ENCODE results near the gene BPNT1. TPM values are rescaled to one million over a fixed set of nuclear protein-coding genes. Genes with fewer than 3 reads are reported as not detected.

Gene BPNT1
- total and polyA plus RNA-seq, 12 donors: 5.4 to 21.0 (median 17.8) TPM

- H3K4me1 ChIP-seq: no peaks in the 10 kb centered on the region
- no peaks in the 10 kb centered on the region for H3K9me3 ChIP-seq
- H3K27ac ChIP-seq: no peak overlapping the region
- no peak for TF ChIP-seq CTCF (IDR thresholded peaks at IDR 0.05)
- H3K4me3 ChIP-seq: no peak overlapping the region
- DNase-seq (no peak), ATAC-seq (no peak)
- intact Hi-C loops (cut with DNase I): no loop called here
- no peaks in the 10 kb centered on the region for H3K27me3 ChIP-seq
- peaks cover 0 to 100% (median 44%) of the 10 kb centered on the region in 9 donors for H3K36me3 ChIP-seq
These were observed 70.5 kb downstream of the BPNT1 start for GRCh38 chr1:220019071-220019470.

- Histone ChIP-seq H3K4me1 (peaks cover 0 to 22% (median 4%) of the 10 kb centered on the region in 9 donors), H3K4me3 (no peak overlapping the region), H3K27me3 (no peaks in the 10 kb centered on the region), H3K9me3 (no peaks in the 10 kb centered on the region), H3K27ac (peak overlapping the region in 1 of 10 donors; percentile 16), H3K36me3 (peaks cover 0 to 99% (median 9%) of the 10 kb centered on the region in 9 donors)
- intact Hi-C loops (cut with DNase I): no loop called here
- no peak for TF ChIP-seq CTCF (IDR thresholded peaks at IDR 0.05)
- DNase-seq (no peak), ATAC-seq (peak in 1 of 8 donors; percentile 47)
- 76 to 81% methylated on average over 3 of the region's 3 CpGs for WGBS, 2 donors
These were observed 76.1 kb downstream of the BPNT1 start for GRCh38 chr1:220013497-220013896.

- Histone ChIP-seq H3K27ac (peak overlapping the region in 1 of 10 donors; percentile 16), H3K4me3 (no peak overlapping the region), H3K9me3 (no peaks in the 10 kb centered on the region), H3K4me1 (peaks cover 0 to 22% (median 4%) of the 10 kb centered on the region in 9 donors), H3K36me3 (peaks cover 0 to 99% (median 9%) of the 10 kb centered on the region in 9 donors), H3K27me3 (no peaks in the 10 kb centered on the region)
- DNase-seq (no peak), ATAC-seq (no peak)
- peak in 3 of 9 donors; percentile 7 to 26 (median 15) for TF ChIP-seq CTCF (IDR thresholded peaks at IDR 0.05)
- intact Hi-C loops (cut with DNase I): no loop called here
- whole genome bisulfite sequencing, 2 donors: 37 to 41% methylated on average over 3 of the region's 3 CpGs
These were observed 77.3 kb downstream of the BPNT1 start for GRCh38 chr1:220012259-220012658.

- H3K27me3 ChIP-seq: no peaks in the 10 kb centered on the region
- H3K4me3 ChIP-seq: no peak overlapping the region
- H3K27ac ChIP-seq: no peak overlapping the region
- DNase-seq: no peak
- no peaks in the 10 kb centered on the region for H3K9me3 ChIP-seq
- H3K36me3 ChIP-seq: peaks cover 0 to 99% (median 10%) of the 10 kb centered on the region in 9 donors
- no peak for ATAC-seq
- intact Hi-C loops (cut with DNase I): no loop called here
- no peak for TF ChIP-seq CTCF (IDR thresholded peaks at IDR 0.05)
- peaks cover 0 to 22% (median 4%) of the 10 kb centered on the region in 9 donors for H3K4me1 ChIP-seq
These were observed 78.0 kb downstream of the BPNT1 start for GRCh38 chr1:220011620-220012019.

Small RNAs within 50 kb of the gene (microRNA-seq; reads per million reads assigned to microRNA genes)
- gene MIR194-1: 0 to 1.5 reads per million in 2 donors
- gene MIR215: 0 to 1.5 reads per million in 2 donors

Other genes with a start within 250 kb of the BPNT1 start
- gene SLC30A10, start 161.2 kb downstream of the BPNT1 start, total RNA-seq: under 1 TPM in 7 of 10 donors, not detected in 3; 0.15 to 0.56 (median 0.25) TPM
- gene SLC30A10, start 161.2 kb downstream of the BPNT1 start, polyA plus RNA-seq: under 1 TPM in 1 of 2 donors, not detected in 1; 0.22 TPM
- 10 to 100 TPM; 66.0 to 96.7 (median 73.3) TPM for gene EPRS1, start 43.3 kb downstream of the BPNT1 start, total RNA-seq
- gene EPRS1, start 43.3 kb downstream of the BPNT1 start, polyA plus RNA-seq: 10 to 100 TPM; 40.5 to 42.4 TPM
- gene IARS2, start 4.3 kb upstream of the BPNT1 start, total RNA-seq: 10 to 100 TPM; 74.9 to 91.9 (median 82.2) TPM
- 10 to 100 TPM; 12.1 to 41.6 TPM for gene IARS2, start 4.3 kb upstream of the BPNT1 start, polyA plus RNA-seq
- 10 to 100 TPM; 21.9 to 35.8 (median 28.5) TPM for gene RAB3GAP2, start 182.7 kb upstream of the BPNT1 start, total RNA-seq
- gene RAB3GAP2, start 182.7 kb upstream of the BPNT1 start, polyA plus RNA-seq: 10 to 100 TPM in 1 of 2 donors, 1 to 10 TPM in 1; 5.7 to 10.8 TPM